HUES64 (cell line): ENCODE data around the gene CTXN3.
"Not testable (repeated sequence)": the region's sequence is repeated elsewhere in the genome, so short reads cannot be mapped to it uniquely, and the experiment has no call there.

Source experiments
- H3K27ac ChIP-seq: 2 replicates; pipeline ENCODE4 v1.7.0; 2013; ENCODE audit warnings: low read depth, low read length, inconsistent platforms
- H3K27me3 ChIP-seq: 2 replicates; pipeline ENCODE4 v1.6.1; 2013; ENCODE audit warnings: mild to moderate bottlenecking, low read length; ENCODE audit not compliant: insufficient read depth
- H3K36me3 ChIP-seq: 2 replicates; pipeline ENCODE4 v1.6.1; 2013; ENCODE audit warnings: mild to moderate bottlenecking, low read length; ENCODE audit not compliant: insufficient read depth
- H3K4me1 ChIP-seq: 2 replicates; pipeline ENCODE4 v1.6.1; 2013; ENCODE audit warnings: mild to moderate bottlenecking, low read length, moderate library complexity; ENCODE audit not compliant: insufficient read depth
- H3K4me3 ChIP-seq: 2 replicates; pipeline ENCODE4 v1.5.1; 2013; ENCODE audit warnings: mild to moderate bottlenecking, low read length, moderate library complexity
- H3K9ac ChIP-seq: 2 replicates; pipeline ENCODE4 v1.6.1; 2013; ENCODE audit warnings: mild to moderate bottlenecking, low read depth, low read length
- H3K9me3 ChIP-seq: 2 replicates; pipeline ENCODE4 v1.6.1; 2013; ENCODE audit warnings: low read depth, low read length; ENCODE audit not compliant: insufficient read depth
- WGBS: fragments of 150-250, 120-280 bp; methylation state at CpG from one replicate; pipeline ENCODE4 v1.1.7; 2013; ENCODE audit warnings: missing lambda C conversion rate; 5-methylcytosine and 5-hydroxymethylcytosine counted together

The CTXN3 gene

DNA sequence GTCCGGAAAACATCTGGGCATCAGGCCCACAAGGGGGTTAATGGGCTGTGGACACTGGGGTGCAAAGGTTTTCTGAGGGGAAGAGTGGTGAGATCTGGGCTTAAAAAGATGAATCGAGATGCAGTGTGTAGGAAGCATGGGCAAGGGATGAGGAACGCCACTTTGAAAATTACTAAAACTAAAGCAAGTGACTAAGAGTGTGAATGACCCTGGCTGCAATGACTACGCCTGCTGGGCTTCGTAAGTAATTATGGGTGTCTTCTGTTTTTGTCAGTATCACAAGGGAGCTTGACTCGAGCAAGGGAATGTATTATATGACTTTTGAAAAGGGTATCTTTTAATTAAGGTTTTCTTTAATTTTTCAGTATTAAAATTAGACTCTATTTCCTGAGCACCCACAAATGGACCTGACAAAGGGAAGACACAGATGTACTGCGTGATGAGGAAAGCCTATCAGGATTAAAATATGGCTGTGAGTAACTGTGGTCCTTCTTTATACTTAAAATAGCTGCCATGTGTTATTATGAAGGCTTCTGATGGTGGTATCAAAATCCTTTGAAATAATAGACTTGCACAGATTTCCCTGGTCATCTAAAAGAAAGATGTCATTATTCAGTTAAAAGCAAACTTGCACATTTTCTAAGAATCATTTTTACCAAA, 4.2 kb downstream of the CTXN3 start:
- H3K4me1 ChIP-seq, result peaks cover 27% of the 10 kb centered on the region
- WGBS, result 93% methylated on average over 7 of the region's 7 CpGs
- no peaks in the 10 kb centered on the region for H3K9me3 ChIP-seq
- H3K27ac ChIP-seq, result no peak overlapping the region
- H3K27me3 ChIP-seq, result no peaks in the 10 kb centered on the region
- H3K4me3 ChIP-seq, result no peak overlapping the region
- no peak overlapping the region for H3K9ac ChIP-seq
- no peaks in the 10 kb centered on the region for H3K36me3 ChIP-seq

DNA sequence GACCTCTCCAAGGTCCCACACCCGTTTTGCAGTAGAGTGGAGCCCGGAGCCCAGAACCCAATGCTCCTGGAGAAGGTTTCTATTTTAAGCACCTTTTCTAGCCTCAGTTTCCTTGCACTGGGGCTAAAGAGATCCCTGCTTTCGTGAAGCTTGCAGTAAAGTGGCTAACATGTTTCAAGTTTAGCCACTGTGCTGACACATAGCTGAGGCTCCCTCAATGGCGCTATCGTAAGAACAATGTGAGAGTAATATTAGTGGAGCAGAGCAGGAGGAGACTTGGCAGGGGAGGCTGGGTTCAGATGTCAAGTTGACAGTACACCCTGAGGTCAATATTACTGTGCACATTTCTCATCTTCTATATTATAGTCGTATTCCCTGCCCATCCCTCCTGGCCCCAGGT, 7.9 kb downstream of the CTXN3 start:
- no peak overlapping the region for H3K9ac ChIP-seq
- no peak overlapping the region for H3K27ac ChIP-seq
- WGBS, result 92% methylated on average over 6 of the region's 6 CpGs
- H3K4me3 ChIP-seq, result no peak overlapping the region
- no peaks in the 10 kb centered on the region for H3K9me3 ChIP-seq
- no peaks in the 10 kb centered on the region for H3K27me3 ChIP-seq
- peaks cover 13% of the 10 kb centered on the region for H3K4me1 ChIP-seq
- no peaks in the 10 kb centered on the region for H3K36me3 ChIP-seq

DNA sequence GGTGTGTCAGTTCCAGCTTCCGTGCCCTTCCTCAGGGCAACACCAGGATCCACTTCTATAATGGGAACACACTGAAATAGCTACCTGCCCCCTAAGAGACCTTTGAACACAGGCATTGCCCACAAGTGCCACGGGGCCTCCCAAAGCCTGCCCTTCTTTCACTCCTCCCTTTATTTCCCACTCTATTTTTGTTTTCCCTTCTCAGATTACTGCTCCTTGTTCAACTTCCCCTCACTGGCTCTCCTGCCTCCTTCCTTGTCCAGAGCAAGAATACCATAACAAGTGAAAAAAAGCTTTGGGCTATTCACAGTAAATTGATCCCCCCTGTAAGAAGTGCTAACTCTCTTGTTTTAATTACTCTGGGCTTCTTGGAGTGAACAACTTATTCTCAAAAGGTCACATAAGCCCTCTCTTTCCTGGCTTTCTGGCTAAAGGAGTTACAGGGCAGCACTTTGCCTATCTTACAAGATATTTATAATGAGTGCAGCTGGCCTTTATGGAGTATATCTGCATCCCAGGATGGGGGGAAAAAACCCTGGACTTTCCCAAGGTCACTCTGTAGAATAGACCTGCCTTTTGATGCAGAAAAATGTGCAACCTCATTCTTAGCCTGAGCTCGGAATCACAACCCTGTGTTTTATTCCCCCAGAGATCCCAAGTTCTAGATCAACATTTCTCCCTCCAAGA, 11.3 kb downstream of the CTXN3 start:
- Histone ChIP-seq H3K9me3 (no peaks in the 10 kb centered on the region), H3K27me3 (no peaks in the 10 kb centered on the region)
- WGBS, result 81% methylated on average over 3 of the region's 3 CpGs

DNA sequence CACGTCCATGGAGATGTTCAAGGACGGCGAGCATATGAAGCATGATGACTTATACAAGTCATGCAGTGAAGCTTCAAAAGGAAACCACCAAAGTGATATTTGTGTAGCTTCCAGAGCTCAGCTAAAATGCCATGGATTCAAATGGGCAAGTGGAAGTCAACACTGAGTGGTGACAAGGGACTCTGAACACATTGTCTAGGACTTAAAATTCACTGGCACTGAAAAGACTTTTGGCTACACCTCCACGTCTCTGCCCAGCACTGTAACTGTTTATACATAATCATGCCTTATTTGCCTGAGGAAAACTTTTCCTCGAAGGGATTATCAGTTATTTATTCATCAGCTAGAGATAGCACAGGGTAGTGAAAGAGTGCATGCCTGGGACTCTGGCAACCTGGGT, 15.2 kb downstream of the CTXN3 start:
- no peaks in the 10 kb centered on the region for H3K36me3 ChIP-seq
- H3K27ac ChIP-seq, result no peak overlapping the region
- H3K9ac ChIP-seq, result no peak overlapping the region
- H3K4me3 ChIP-seq, result no peak overlapping the region
- peaks cover 14% of the 10 kb centered on the region; the same call in 1 of the 2 replicates for H3K4me1 ChIP-seq
- WGBS, result 97% methylated on average over 5 of the region's 5 CpGs
- H3K9me3 ChIP-seq, result no peaks in the 10 kb centered on the region
- H3K27me3 ChIP-seq, result no peaks in the 10 kb centered on the region

More for the DNA sequence above, 11.3 kb downstream of the CTXN3 start:
- Histone ChIP-seq H3K4me3 (no peak overlapping the region), H3K36me3 (no peaks in the 10 kb centered on the region), H3K27ac (no peak overlapping the region), H3K9ac (peak overlapping the region; percentile 5; the same call in 1 of the 2 replicates), H3K4me1 (peaks cover 20% of the 10 kb centered on the region)

DNA sequence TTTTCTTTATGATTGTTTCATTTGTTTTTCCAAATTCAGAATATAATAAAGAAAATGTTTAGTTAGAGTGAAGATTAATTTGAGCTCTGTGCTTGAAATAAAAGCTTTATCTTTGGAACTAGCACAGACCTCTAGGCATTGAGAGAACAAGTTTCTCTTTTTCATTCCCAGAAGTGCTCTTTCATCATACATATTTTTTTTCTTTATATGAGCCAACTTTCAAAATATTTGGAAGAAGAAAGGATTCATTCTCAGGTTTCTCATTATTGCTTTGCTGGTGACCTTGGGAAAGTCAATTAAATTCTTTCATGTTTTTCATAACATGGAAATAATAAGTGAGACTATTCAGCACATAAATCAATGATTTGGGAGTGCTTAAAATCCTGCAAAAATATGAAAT, 16.8 kb downstream of the CTXN3 start:
- Histone ChIP-seq H3K27me3 (no peaks in the 10 kb centered on the region), H3K36me3 (no peaks in the 10 kb centered on the region), H3K4me3 (no peak overlapping the region), H3K9ac (no peak overlapping the region), H3K9me3 (no peaks in the 10 kb centered on the region), H3K27ac (no peak overlapping the region), H3K4me1 (peaks cover 8% of the 10 kb centered on the region; the same call in 1 of the 2 replicates)

DNA sequence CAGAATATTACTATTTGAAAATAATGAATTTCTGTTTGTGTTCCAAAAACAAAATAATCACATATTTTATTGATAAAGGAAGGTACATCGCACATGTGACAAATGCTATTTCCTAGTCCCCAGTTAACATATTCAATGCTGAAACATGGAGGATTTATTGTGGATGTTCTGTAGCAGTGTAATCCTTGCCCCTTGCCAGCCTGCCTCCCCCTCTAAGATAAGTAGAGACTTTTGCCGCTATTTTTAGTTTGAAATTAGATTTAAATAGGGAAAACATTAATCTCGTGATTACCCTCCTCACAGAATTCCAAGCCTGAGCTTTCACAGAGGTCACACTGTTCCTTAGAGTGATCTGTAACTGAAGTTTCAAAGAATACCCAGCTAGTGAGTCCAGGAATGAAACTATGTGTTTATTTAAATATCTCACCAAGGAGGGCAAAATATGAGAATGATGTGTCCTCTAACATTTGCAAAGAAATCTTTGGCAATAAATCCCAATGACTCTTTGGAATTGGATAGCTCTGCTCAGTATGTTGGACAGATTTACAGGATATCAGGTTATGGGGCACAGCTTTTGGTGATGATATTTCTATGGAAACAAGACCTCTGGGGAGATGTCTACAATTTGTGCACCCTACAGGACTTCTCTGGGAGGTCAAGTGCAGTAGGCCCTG, 17.3 kb downstream of the CTXN3 start:
- no peak overlapping the region for H3K9ac ChIP-seq

DNA sequence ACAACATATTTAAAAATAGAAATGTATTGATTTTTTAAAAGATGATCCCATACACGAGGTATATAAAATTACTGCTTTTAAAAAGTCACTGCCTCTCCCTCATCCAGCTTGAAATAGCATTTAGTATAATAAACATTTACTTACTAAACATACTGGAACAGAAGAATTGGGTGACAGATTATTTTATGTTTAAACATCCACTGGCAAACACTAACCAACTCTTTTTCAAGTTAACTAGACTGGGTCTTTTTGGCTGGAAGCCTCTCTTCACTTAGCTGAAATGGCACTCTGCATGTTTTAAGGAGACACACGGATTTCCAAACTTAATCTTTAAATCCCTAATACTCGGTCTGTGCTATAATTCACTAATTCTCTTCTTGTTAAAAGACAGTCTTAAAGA, 19.0 kb downstream of the CTXN3 start:
- H3K4me1 ChIP-seq, result peaks cover 5% of the 10 kb centered on the region; the same call in 1 of the 2 replicates
- 97% methylated on average over 2 of the region's 3 CpGs for WGBS
- H3K36me3 ChIP-seq, result no peaks in the 10 kb centered on the region
- H3K9ac ChIP-seq, result no peak overlapping the region
- H3K27me3 ChIP-seq, result no peaks in the 10 kb centered on the region
- H3K9me3 ChIP-seq, result no peaks in the 10 kb centered on the region
- H3K4me3 ChIP-seq, result no peak overlapping the region
- H3K27ac ChIP-seq, result no peak overlapping the region

More for the DNA sequence above, 17.3 kb downstream of the CTXN3 start:
- H3K9me3 ChIP-seq, result no peaks in the 10 kb centered on the region
- H3K4me1 ChIP-seq, result peaks cover 8% of the 10 kb centered on the region; the same call in 1 of the 2 replicates
- no peaks in the 10 kb centered on the region for H3K36me3 ChIP-seq
- no peaks in the 10 kb centered on the region for H3K27me3 ChIP-seq
- H3K27ac ChIP-seq, result no peak overlapping the region
- no peak overlapping the region for H3K4me3 ChIP-seq
- 100% methylated on average over 1 of the region's 3 CpGs for WGBS

DNA sequence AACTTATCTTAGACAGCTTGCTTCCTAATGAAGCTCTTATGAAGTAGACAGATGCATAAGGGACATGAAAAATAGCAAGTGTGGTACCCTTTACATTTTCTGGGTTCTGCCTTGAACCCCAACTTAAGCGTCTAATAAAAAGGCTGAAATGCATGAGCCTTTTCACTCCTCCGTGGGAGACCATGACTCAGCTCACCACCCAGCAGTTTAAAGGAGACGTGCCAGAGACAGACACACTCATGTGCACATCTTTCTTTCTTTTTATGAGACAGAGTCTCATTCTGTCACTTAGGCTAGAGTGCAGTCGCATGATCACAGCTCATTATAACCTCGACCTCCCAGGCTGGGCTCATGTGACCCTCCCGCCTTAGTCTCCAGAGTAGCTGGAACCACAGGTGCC, 22.3 kb downstream of the CTXN3 start:
- Histone ChIP-seq H3K36me3 (no peaks in the 10 kb centered on the region), H3K4me1 (no peaks in the 10 kb centered on the region), H3K9ac (no peak overlapping the region), H3K27me3 (no peaks in the 10 kb centered on the region), H3K9me3 (no peaks in the 10 kb centered on the region), H3K27ac (no peak overlapping the region), H3K4me3 (no peak overlapping the region)
- WGBS, result 92% methylated on average over 6 of the region's 6 CpGs

DNA sequence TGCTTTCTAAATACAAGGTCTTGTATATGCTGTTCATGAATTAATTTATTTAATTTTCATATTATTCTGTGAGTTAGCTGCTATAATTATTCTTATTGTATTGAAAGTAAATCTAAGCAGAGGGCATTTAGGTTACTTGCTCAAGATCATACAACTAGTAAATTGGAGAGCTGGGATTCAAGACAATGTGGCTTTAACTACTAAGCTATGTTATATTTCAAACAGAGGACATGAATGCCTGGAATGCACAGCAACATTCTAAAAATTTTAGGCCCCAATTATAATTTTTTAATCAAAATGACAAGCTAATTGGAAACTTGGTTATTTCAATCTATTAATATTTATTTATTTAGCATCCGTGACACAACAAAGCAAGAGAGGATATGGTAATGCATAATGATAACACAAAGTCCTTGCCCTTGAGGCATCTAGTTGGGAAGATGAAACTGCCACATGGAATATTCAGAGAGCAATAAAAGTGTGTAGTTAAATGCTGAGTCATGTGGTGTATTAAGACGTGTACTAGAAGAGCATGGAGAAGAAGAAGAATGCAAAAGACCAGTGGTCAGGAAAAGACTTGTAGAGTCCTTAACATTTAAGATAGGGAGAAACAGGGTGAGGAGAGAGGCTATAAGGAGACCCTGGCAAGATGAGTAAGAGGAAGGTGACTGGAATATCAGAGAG, 24.4 kb downstream of the CTXN3 start:
- WGBS, result 91% methylated on average over 2 of the region's 2 CpGs
- H3K27ac ChIP-seq, result no peak overlapping the region
- H3K27me3 ChIP-seq, result no peaks in the 10 kb centered on the region
- H3K9ac ChIP-seq, result no peak overlapping the region
- no peak overlapping the region for H3K4me3 ChIP-seq
- H3K4me1 ChIP-seq, result no peaks in the 10 kb centered on the region
- no peaks in the 10 kb centered on the region for H3K9me3 ChIP-seq
- no peaks in the 10 kb centered on the region for H3K36me3 ChIP-seq

DNA sequence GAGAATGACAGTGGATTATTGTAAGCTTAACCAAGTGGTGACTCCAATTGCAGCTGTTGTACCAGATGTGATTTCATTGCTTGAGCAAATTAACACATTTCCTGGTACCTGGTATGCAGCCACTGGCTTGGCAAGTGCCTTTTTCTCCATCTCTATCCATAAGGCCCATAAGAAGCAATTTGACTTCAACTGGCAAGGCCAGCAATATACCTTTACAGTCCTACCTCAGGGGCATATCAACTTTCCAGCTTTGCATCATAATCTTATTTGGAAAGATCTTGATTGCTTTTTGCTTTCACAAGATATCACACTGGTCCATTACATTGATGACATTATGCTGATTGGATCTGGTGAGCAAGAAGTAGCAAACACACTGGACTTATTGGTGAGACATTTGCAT, 28.1 kb downstream of the CTXN3 start:
- H3K4me1 ChIP-seq, result not testable (repeated sequence)

DNA sequence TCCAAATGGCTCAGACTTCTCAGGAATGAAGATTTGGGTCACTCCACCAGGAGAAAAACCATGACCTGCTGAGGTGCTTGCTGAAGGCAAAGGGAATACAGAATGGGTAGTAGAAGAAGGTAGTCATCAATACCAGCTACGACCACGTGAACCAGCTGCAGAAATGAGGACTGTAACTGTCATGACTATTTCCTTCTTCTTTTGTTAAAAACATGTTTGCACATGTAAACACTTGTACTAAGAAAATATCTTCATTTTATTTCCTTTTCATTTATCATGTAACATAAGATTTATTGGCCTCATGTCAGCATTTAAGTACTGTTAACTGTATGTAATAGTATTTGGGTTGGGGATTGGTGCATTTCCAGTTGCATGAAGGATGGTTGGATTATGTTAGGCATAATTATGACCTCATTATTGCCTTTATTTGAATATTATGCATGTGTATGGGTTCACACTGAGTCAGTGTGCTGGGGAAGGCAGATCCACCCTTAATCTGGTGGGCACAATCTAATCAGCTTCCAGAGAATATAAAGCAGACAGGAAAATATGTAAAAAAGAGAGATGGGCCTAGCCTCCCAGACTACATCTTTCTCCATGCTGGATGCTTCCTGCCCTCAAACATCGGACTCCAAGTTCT, 30.9 kb downstream of the CTXN3 start:
- H3K4me3 ChIP-seq, H3K27me3 ChIP-seq, H3K9me3 ChIP-seq, H3K27ac ChIP-seq, H3K9ac ChIP-seq, H3K4me1 ChIP-seq, H3K36me3 ChIP-seq: not testable (repeated sequence)
- 98% methylated on average over 3 of the region's 3 CpGs for WGBS

More for the DNA sequence above, 28.1 kb downstream of the CTXN3 start:
- not testable (repeated sequence) for H3K4me3 ChIP-seq, H3K9ac ChIP-seq, H3K36me3 ChIP-seq, H3K27ac ChIP-seq, H3K9me3 ChIP-seq, H3K27me3 ChIP-seq
